Skin epidermis (tissue), 12 donors: ENCODE measurements around the gene NPY4R.
"Not testable (repeated sequence)": the region's sequence is repeated elsewhere in the genome, so short reads cannot be mapped to it uniquely, and the experiment has no call there.

Source experiments
- H3K27ac ChIP-seq, 21 experiments: fragments of 200-600 bp; sonication (generic) in 11 of 21; one replicate each; pipeline ENCODE4 v1.5.0; 2020; ENCODE audit warnings: mild to moderate bottlenecking in 3 of 21, inconsistent platforms in 2 of 21, moderate library complexity in 2 of 21
- H3K4me3 ChIP-seq, 7 experiments: fragments of 200-600 bp; sonication (generic) in 2 of 7; one replicate each; pipeline ENCODE4 v1.5.0; 2020; ENCODE audit warnings: inconsistent platforms in 2 of 7, mild to moderate bottlenecking in 2 of 7, moderate library complexity in 1 of 7

The NPY4R gene

GRCh38 chr10:46459579-46459978 is 6.2 kb downstream of the NPY4R start:
- H3K27ac ChIP-seq: not testable (repeated sequence)

GRCh38 chr10:46457071-46457470 is 8.7 kb downstream of the NPY4R start:
- H3K4me3 ChIP-seq, H3K27ac ChIP-seq: not testable (repeated sequence)

More at GRCh38 chr10:46459579-46459978, 6.2 kb downstream of the NPY4R start:
- not testable (repeated sequence) for H3K4me3 ChIP-seq

GRCh38 chr10:46455992-46456391 is 9.8 kb downstream of the NPY4R start:
- H3K4me3 ChIP-seq, H3K27ac ChIP-seq: not testable (repeated sequence)

GRCh38 chr10:46451365-46451764 is 14.4 kb downstream of the NPY4R start:
- H3K4me3 ChIP-seq, H3K27ac ChIP-seq: not testable (repeated sequence)

GRCh38 chr10:46450829-46451228 is 14.9 kb downstream of the NPY4R start:
- not testable (repeated sequence) for H3K27ac ChIP-seq, H3K4me3 ChIP-seq

- H3K27ac ChIP-seq, H3K4me3 ChIP-seq: not testable (repeated sequence)
These were observed 18.3 kb downstream of the NPY4R start for GRCh38 chr10:46447439-46447838.

- H3K4me3 ChIP-seq, H3K27ac ChIP-seq: not testable (repeated sequence)
These were observed 20.2 kb downstream of the NPY4R start for GRCh38 chr10:46445389-46446122.

GRCh38 chr10:46443422-46443821 is 22.3 kb downstream of the NPY4R start:
- H3K4me3 ChIP-seq, H3K27ac ChIP-seq: not testable (repeated sequence)

GRCh38 chr10:46442706-46443275 is 23.0 kb downstream of the NPY4R start:
- peak overlapping the region in 1 of 21 experiments; percentile 1 for H3K27ac ChIP-seq
- H3K4me3 ChIP-seq: not testable (repeated sequence)

GRCh38 chr10:46441837-46442278 is 23.9 kb downstream of the NPY4R start:
- H3K27ac ChIP-seq, H3K4me3 ChIP-seq: not testable (repeated sequence)

GRCh38 chr10:46440942-46441341 is 24.8 kb downstream of the NPY4R start:
- H3K27ac ChIP-seq, H3K4me3 ChIP-seq: not testable (repeated sequence)

- not testable (repeated sequence) for H3K27ac ChIP-seq, H3K4me3 ChIP-seq
These were observed 42.2 kb downstream of the NPY4R start for GRCh38 chr10:46423550-46423949.

GRCh38 chr10:46419570-46420379 is 46.0 kb downstream of the NPY4R start:
- not testable (repeated sequence) for H3K4me3 ChIP-seq, H3K27ac ChIP-seq

GRCh38 chr10:46418283-46418682 is 47.5 kb downstream of the NPY4R start:
- not testable (repeated sequence) for H3K4me3 ChIP-seq, H3K27ac ChIP-seq

GRCh38 chr10:46415291-46415690 is 50.5 kb downstream of the NPY4R start:
- not testable (repeated sequence) for H3K27ac ChIP-seq, H3K4me3 ChIP-seq

- not testable (repeated sequence) for H3K4me3 ChIP-seq
These were observed 53.1 kb downstream of the NPY4R start for GRCh38 chr10:46412665-46413064.

GRCh38 chr10:46411123-46411522 is 54.6 kb downstream of the NPY4R start:
- not testable (repeated sequence) for H3K4me3 ChIP-seq, H3K27ac ChIP-seq

More at GRCh38 chr10:46412665-46413064, 53.1 kb downstream of the NPY4R start:
- H3K27ac ChIP-seq: not testable (repeated sequence)
